ENCODE data around the gene TEDC1.

DNA sequence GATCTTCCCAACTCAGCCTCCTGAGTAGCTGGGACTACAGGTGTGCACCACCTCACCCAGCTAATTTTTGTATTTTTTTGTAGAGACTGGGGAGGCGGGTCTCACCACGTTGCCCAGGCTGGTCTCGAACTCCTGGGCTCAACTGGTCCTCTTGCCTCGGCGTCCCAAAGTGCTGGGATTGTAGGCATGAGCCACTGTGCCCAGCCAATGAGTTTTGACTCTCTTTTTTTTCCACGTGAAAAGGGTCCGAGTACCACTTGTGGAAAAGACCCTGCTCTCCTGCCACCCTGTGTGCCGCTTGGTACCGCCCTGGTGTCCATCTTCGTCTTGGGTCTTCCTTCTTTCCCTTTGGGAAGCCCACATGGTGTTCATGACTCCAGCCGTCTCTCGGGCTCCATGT lies 17.6 kb downstream of the TEDC1 start:
- TF ChIP-seq, protein P1, sequence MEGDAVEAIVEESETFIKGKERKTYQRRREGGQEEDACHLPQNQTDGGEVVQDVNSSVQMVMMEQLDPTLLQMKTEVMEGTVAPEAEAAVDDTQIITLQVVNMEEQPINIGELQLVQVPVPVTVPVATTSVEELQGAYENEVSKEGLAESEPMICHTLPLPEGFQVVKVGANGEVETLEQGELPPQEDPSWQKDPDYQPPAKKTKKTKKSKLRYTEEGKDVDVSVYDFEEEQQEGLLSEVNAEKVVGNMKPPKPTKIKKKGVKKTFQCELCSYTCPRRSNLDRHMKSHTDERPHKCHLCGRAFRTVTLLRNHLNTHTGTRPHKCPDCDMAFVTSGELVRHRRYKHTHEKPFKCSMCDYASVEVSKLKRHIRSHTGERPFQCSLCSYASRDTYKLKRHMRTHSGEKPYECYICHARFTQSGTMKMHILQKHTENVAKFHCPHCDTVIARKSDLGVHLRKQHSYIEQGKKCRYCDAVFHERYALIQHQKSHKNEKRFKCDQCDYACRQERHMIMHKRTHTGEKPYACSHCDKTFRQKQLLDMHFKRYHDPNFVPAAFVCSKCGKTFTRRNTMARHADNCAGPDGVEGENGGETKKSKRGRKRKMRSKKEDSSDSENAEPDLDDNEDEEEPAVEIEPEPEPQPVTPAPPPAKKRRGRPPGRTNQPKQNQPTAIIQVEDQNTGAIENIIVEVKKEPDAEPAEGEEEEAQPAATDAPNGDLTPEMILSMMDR (IDR thresholded peaks at IDR 0.05) = no peak
- TF ChIP-seq POLR2A (IDR thresholded peaks at IDR 0.05) = no peak
